COLO668 (cell line): Measurements from ENCODE around the gene HOXB13.

Source experiments
- DNase-seq: peaks from one replicate; lab custom pipeline; 2025; ENCODE audit not compliant: unreplicated experiment; lab: John Stamatoyannopoulos, UW

The HOXB13 gene

DNA sequence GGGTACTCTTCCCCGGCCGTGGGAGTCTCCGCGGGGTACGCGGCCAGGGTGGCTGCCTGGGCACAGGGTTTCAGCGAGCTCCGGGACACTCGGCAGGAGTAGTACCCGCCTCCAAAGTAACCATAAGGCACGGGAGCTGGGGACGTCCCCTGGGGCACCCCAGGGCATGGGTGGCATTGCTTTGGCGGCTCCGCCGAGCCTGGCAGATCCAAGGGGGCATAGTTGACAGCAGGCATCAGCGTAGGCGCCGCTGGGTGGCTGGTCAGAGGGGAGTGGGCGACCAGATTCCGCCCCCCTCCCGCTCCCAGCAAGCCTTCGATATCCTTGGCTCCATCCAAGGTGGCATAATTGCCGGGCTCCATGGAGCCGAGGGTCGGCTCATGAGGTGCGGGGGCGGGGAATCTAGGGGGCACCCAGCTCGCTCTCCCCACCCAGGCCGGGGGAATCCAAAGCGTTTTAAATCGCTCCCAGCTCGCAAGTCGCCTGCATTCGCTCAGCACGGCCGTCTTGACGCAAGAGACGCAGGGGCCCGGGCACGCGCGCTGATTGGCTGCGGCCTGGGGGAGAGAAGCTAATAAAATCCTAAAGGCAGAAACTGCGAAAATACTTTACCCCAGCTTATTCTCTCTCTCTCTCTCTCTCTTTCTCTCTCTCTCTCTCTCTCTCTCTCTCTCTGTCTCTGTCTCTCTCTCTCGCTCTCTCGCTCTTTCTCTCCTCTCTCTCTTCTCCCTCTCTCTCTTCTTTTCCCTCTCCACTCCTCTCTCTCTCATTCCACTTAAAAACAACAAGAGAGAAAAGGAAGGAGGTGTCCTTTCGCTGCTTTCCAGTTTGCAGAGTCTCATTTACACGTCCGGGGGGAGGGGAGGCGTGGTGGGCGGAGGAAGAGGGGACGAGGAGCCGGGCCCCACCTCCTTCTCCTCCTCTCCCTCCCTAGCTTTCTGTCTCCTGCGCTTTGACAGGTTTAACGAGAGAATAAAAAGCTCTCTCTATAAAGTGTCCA, at the start of gene HOXB13:
Gene HOXB13 (minus strand): TSS at position 519 of the 1,000 bp plus-strand sequence. CDS start 157 bp downstream, at position 362.
- peak; percentile 5 for DNase-seq

DNA sequence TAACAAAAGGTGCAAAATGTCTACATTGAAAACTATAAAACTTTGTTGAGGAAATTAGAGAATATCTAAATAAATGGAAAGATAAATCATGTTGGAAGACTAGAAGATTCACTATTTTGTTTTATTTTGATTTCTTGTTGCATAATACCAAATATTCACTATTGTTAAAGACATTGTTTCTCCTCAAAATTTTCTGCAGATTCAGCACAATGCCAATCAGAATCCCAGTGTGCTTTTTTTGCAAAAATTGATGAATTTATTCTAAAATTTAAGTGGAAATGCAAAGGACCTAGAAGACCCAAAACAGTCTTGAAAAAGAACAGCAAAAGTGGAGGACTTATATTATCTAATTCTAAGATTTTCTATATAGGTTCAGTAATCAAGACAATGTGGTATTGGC, 48.1 kb upstream of the HOXB13 start:
- DNase-seq, result no peak

DNA sequence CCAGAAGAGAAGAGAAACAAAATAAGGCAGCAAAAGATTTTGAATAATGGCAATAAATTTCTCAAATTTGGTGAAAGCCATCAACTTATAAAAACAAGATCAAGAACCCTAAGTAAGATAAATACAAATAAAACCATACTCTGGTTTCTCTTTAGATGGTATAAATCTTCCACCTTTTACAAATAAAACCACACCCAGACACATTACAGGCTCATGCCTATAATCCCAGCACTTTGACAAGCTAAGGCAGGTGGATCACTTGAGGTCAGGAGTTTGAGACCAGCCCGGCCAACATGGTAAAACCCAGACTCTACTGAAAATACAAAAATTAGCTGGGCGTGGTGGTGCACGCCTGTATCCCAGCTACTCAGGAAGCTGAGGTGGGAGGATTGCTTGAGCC, 44.7 kb upstream of the HOXB13 start:
- DNase-seq, result no peak

DNA sequence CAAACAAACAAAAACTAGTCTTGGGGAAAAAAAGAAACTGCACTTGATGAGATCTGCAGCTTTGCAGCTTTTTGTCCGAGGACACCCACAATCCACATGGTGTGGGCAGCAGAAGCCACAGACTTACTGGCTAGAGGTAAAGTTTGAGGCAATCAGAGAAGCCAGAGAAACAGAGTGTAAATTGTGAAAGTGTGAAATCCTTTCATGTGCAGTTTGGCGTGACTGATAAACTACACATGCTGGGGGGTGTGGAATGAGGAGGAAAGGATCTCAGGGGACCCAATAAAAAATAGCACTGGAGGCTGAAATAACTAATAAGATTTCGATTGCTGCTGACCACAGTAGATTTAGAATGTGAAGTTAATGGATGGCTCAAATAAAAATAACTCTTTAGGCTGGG, 42.4 kb upstream of the HOXB13 start:
- no peak for DNase-seq

DNA sequence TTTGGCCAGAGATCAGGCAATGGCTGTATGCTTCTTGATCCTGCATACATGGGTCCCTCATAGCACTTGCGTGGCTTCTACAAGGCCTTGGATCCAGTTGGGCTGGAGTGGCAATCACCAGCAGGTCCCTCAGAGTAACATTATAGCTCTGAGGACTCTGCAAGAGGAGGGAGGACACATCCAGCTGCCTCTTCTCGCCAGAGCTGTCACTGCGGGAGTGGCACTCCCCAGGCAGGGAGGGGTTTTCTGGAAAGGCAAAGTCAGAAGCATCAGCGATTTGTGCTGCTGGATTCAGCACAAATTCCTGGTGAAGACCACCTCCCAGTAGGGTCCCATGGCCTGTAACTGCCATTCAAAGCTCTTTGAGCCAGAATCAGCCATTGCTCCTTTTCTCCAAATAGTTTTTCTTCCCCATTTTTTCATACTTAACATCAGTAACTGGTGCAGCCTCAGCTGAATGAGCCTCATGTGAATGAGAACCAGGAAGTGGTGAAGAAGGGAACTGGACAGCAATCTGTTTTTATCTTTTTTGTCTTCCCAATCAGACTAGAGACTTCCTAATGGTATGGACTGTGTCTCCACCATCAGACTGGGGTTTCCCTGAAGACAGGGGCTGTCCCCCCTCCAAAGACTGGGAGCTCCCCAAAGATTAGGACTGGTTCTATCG, 40.6 kb upstream of the HOXB13 start:
- DNase-seq, result no peak

DNA sequence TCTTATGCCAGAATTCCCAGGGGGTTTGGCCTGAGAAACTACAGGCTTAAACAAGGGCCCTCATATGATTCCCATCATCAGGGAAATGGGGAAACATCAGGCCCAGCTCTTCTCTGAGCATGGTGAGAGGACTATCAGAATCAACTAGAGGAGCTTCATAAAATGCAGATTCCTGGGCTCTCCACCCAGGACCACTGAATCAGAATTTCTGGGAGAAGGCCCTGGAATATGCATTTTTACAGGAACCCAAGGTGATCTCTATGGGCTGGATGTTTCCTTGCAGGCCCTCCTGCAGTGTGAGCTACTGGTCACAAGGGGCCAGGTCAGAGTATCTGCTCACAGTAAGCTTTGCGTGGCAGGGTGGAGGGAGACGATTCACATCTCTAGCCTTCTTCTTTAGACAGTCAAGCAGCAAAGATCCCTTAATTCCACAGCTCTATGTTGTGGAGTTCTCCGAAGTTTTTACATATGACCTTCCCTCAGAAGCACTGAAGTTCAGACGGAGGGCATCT, 38.8 kb upstream of the HOXB13 start:
- no peak for DNase-seq

DNA sequence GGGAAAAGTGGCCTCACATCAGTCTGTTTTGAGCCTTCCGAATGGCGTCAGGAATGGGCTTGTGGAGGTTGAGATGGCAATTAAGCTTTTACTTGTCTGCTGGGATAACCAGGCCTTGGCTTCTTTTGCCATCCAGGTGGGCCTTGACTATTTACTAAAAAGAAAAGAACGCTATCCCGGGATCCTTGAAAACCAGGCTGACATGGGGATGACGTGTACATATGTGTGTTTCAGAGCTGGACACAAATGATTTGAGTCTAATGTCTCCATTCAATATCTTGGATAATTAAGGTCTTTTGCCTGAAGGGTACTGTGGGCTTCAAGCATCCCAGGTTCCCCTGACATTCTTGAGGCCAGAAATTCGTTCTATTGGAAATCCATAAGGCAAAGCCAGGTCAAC, 32.6 kb upstream of the HOXB13 start:
- DNase-seq, result no peak

DNA sequence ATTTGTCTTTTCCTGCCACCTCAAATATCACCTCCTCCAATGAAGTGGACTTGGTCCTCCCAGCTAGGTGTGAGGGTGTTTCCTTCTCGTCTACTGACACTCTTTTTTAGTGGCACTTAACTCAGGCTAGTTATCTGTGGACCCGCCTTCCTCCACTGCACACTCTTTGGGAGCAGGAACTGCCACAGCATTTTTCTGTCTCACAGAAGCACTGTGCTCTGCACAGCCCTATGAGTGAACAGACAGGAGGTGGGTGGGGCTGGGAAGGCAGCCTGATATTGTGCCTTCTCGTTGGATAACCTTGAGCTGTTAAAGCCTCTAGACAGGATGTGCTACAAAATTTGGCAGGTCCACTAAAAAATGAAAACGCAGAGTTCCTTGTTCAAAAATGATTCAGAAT, 31.9 kb upstream of the HOXB13 start:
- DNase-seq, result no peak

DNA sequence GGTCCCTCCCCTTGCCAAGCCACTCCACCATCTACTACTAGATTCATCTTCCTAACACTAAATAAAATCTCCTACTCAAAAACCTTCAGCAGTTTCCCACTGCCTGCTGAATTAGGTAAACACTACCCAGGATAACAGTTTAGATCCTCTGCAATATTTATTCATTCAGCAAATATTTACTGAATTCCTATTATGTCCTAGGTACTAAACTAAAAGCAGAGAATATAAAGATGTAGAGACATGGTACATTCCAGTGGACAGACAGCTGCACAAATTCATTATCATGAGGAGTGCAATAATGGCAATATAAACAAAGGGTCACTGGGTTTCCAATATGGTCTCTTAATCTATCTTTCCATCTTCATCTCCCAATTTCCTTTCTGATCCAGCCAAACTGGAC, 30.7 kb upstream of the HOXB13 start:
- no peak for DNase-seq

DNA sequence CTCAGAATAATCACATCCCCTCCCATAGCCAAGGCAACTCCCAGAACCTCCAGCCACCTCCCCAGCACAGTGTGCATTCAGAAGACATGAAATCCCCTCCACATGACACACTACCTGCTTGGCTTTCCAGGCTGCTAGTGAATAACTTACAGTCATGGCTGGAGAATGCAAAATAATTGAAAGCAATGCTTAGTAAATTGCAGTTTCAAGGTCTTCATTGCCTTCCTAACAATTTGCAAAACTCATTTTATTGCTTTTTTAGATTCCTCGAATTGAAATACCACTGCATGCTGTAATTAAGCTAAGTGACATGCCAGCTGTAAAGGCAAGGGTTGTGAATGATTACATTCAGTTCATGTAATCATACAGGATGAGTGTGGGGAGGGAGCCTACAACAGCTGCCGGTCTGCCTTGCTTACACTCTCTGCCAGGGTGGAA, 29.0 kb upstream of the HOXB13 start:
- no peak for DNase-seq

DNA sequence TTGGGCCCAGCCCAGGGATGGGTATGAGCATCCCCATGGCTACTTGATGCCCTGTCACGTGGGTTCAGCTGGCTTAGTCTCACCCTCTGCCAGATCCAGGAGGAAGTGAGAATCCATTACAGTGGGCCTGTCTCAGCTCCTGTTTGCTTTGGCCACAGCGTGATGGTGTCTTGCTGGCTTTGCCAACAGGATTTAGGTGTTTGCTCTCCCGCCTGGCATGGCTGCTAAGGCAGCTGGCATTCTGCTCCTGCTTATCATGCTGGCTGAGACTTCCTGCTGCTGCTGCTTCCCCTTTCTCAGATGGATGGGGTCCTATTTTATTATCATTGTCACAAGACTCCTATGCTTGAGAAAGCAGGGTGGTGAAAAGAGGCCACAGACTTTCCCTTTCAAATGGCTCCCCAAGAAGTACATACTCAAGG, 28.3 kb upstream of the HOXB13 start:
- DNase-seq, result no peak

DNA sequence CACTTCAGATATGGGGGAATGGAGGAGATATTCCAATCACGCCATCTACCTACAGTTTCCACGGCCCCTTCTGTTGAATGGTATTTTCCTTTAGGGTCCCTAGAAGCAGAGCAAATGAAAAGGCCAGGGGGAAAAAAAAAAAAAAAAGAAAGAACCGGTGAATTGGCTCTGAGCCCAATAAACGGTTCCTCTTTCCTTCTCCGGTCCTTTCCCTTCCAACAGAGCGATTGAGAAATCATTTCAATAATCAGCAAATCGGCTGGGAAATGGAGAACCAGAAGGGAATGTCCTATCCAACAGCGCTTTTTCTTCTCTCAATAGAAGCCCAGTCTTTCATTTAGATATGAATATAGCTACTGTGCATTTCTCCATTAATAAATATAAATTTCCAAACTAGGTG, 26.8 kb upstream of the HOXB13 start:
- no peak for DNase-seq

DNA sequence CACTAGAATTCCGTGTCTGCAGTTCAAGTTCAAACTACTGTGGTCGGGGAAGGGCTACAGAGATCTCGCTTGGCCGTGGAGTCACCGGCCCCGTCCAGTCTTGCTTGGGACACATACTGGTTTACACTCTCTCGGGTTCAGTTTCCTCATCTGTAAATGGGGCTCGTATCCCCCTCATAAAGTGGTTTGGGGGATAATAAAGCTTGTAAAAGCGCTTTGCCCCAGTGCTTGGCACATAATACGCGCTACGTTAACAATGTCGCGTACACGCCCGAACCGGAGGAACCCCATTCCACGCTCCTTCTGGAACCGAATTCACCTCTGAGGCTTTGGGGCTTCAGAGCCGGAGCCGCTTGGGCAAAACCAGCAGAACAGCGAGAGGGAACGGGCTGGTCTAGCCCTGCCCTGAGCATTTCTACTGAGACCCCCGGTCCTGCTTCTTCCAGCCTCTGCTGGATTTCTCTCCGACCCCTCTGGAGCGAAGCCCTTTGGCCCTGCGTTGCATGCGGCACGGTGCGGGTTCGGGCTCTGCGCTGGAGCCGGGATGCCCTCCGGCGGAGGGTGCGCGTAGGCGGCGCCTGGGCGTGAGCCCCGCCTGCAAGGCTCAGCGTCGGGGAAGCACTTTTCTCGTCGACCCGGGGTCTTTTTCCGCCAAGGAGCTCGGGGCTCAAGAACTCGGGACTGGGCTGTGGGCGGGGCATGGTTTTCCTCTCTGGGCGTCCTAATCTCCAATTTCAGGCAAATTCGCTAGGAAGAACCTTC, 26.1 kb upstream of the HOXB13 start:
- DNase-seq, result no peak

DNA sequence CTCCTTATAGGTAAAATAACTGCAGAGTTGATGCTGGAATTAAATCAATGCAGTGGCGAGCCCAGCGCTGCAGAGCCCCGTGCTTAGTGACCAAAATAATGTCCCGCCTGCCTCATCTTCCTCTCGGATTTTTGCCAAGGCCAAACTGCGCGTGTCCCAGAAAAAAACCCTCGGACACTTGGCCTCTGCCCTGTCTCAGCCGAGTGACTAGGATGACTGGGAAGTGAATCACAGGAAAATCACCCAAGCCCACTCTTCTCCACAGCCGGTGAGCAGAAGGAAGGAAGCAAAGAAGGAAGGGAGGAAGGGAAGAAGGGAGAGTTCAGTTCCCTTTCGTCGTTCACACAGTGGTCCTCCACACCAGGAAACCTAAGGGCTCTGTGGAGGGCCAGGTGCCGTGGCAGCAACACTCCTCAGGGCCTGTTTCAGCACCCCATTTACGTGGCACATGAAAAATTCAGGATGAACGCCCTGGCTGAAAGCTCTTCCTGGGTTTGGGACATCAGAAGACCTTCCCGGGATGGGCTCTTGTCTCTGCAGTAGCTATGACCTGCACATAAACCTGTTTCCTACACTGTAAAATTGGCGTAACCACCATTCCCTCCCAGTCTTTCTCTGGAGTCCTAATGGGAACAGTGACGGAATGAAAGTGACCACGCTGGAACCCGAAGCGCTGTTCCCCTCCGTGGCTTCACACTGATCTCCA, 25.4 kb upstream of the HOXB13 start:
- no peak for DNase-seq

DNA sequence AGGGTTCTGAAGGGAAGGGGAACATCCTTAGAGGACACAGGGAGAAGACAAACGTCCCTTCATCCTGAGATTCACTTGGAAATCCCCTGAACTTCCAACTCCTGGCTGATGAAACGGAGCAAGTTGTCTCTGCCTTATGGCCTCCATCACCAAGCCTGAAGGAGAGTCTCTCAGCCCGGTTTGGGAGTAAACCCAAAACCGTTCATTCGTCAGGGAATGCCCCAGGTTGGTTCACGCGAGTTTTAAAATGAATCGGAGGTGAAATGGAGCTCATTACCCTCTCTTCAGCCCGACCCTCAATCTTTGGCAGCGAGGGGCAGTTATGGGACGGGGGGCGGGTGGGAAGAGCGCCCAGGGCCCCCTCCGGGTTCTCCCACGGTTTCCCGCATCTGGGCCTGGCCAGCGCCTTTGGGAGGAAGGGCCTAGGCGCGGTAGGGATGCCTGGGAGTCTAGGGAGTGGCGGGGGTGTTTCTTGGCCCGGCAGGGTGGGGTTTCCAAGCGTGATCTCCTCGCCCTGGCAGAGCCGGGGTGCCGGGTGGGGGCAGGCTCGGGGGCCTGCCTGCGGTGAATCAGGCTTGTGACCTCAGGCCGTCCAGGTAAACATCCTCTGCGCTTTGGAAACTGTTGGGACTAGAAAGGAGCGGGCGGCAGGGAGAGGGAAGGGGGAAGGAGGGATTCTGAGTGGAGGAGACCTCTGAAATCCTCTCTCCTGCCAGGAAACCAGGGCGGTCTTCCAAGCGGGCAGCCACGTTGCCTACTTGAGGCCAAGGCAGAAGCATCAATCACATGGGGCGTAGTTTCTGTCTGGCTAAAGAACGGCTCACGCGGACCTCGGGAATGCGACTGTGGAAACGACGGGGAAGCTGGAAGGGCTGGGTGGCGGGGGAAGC, 24.1 kb upstream of the HOXB13 start:
- DNase-seq, result no peak

DNA sequence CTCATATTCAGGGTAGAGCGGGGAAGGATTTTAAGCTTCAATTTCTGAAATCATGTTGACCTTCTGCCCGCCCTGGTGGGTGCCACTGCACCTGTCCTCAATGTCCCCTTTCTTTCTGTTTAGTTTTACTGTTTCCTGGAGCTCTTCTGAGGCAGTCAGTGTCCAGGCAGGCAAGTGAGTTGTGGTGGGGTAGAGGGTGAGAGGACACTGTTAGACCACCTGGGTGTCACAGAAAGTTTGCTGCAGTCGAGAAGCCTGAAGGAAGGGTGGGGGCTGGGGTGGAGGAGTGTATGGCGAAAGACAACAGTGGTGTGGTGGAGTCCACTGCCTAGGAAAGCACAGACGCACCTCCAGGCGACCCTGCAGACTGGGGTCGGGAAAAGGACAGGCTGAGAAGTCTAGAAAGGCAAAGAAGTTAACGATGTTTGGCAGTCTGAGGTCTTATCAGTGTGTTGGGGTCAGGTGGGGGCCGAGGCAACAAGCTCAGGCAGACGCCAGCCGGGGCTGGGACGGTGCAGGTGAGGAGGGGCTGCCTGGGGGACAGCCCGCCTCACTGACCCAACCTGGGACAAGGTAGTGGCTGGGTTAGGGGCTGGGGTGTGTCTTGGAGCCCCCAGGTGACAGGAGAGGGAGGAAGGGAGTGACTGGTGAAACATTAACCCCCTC, 23.3 kb upstream of the HOXB13 start:
- DNase-seq, result no peak

DNA sequence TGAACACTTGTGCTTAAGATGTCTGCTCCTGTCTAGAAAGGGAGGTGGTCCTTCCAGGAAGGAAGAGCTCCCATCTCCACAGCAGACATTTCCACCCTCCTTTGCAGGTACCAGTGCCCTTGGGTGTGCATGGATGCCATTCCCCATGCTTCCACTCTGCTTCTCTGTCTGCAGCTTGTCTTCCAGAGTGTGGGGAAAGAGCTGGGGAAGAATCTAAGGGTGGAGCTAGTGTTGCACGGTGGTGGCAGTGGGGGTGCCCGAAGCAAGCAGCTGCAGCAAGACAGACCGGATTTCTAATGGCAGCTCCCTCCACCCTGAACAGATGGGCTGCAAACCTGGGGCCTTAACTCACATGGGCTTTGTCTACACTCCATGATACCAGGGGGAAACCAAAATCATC, 22.6 kb upstream of the HOXB13 start:
- DNase-seq, result no peak

DNA sequence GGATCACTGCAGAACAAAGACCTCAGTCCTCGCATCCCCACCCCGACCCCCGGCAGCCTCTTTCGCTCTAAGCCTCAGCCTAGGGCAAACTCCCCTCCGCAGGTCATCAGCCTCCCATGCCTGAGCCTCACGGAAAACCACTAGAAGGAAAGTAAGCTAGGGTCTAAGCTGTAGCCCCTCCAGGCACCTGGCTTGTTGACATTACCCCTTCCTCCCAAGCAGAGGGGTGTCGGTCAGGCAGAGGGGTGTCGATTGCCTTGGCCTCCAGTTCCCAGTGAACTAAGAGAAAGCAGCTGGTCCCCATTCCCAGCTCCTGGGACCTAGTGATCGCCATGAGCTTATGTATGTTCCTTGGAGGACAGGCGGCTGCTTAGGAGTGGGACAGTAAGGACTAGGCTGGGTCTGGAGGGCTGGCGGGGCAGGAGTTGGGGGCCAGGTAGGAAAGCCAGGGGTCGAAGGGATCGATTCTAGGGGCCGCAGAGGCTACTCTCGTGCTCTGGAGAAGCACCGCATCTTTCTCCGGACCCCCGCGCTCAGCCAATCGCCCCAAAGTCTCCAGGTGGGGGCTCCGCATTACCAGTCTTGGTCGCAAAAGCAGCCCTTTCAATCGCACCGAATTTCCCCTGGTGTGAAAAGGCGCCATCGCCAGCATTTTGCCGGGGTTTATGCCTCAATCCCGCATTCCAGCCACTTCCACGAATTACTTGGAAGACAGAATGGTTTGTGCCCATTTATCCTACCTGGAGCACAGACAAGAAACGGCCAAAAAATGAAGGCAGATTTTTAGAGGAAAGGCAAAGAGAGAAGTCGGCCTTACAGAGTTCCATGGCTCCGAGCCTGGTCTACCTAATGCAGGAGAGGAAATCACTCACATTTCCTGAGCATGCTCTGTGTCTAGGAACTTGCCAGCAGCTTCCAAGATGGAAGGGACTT, 21.3 kb upstream of the HOXB13 start:
- no peak for DNase-seq
